Measurements from ENCODE around the gene FBXW12. TPM values are rescaled to one million over a fixed set of nuclear protein-coding genes. Genes with fewer than 3 reads are reported as not detected.

Gene FBXW12
- total RNA-seq, 1 experiment from 2014 or later = not detected

- no peaks in the 10 kb centered on the region for H3K27me3 Mint-ChIP-seq (ENCODE audit: unreplicated experiment)
- no peak for TF ChIP-seq CTCF (IDR thresholded peaks at IDR 0.05; ENCODE audit: unreplicated experiment)
- intact Hi-C loops (cut with micrococcal nuclease; ENCODE audit: unreplicated experiment) = no loop called here
- no TSS peak for BruUV-seq (replicated peaks)
- DNase-seq = no peak
- H3K9me3 Mint-ChIP-seq (ENCODE audit: low read depth, unreplicated experiment) = no peaks in the 10 kb centered on the region
- CTCF ChIA-PET = interaction anchor here (1.0 to 3.4 kb wide), 2 partner anchors 25 to 27 kb away, joined by 3 to 14 read pairs; no protein-coding TSS in a partner anchor
- H3K36me3 Mint-ChIP-seq (ENCODE audit: insufficient read depth, unreplicated experiment) = peaks cover 44% of the 10 kb centered on the region
- no peaks in the 10 kb centered on the region for H3K4me1 Mint-ChIP-seq (ENCODE audit: low read depth, unreplicated experiment)
- H3K27ac Mint-ChIP-seq (ENCODE audit: unreplicated experiment) = no peak overlapping the region
- no peak overlapping the region for H3K4me3 Mint-ChIP-seq (ENCODE audit: low read depth, unreplicated experiment)
These were observed 36.8 kb downstream of the FBXW12 start for GRCh38 chr3:48408823-48409281.

DNA sequence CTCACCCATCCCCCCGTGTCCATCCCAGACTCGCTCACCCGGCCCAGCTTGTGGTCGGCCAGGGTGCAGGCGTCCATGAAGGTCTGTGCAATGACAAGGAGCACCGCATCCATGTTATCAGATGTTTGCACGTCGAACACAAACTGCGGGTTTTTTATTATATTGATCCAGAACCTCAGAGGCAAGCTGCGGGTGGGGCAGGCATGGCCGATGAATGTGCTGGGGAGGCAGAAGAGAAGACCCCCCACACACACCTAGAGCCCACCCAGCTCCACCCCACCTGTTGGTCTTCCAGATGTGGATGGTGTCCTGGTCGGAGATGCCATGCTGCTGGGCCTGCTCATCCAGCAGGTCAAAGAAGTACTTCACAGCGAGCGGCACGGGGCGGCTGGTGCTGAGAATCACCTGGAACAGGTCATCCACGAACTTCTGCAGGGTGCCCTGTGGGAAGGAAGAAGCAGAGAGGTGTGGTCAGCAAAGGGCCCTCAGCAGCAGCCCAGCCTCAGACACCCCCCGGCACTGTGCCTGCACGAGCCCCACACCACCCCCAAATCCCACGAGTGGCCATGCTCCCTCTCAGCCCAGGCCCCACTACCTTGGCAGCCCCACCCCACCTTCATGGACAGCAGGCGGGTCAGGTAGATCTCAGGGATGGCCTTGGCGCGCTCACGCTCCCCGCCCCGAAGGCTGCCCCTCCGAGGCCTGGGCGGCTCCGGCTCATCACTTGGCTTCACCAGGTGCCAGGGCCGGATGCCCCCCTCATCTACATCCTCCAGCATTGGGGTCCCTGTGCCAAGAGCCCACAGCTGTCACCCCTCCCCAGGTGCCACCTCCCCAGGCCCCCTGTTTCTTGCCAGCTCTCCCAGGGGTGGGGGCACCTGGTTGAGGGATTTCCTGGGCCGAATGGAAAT, 37.5 kb downstream of the FBXW12 start:
- no peaks in the 10 kb centered on the region for H3K27me3 Mint-ChIP-seq (ENCODE audit: unreplicated experiment)
- no peak for DNase-seq
- H3K27ac Mint-ChIP-seq (ENCODE audit: unreplicated experiment) = no peak overlapping the region
- no peaks in the 10 kb centered on the region for H3K4me1 Mint-ChIP-seq (ENCODE audit: low read depth, unreplicated experiment)
- BruUV-seq (replicated peaks) = no TSS peak
- no peaks in the 10 kb centered on the region for H3K9me3 Mint-ChIP-seq (ENCODE audit: low read depth, unreplicated experiment)
- TF ChIP-seq CTCF (IDR thresholded peaks at IDR 0.05; ENCODE audit: unreplicated experiment) = no peak
- CTCF ChIA-PET = interaction anchor here (1.0 to 3.4 kb wide), 2 partner anchors 24 to 26 kb away, joined by 3 to 14 read pairs; no protein-coding TSS in a partner anchor
- peaks cover 51% of the 10 kb centered on the region for H3K36me3 Mint-ChIP-seq (ENCODE audit: insufficient read depth, unreplicated experiment)
- H3K4me3 Mint-ChIP-seq (ENCODE audit: low read depth, unreplicated experiment) = no peak overlapping the region
- intact Hi-C loops (cut with micrococcal nuclease; ENCODE audit: unreplicated experiment) = no loop called here

DNA sequence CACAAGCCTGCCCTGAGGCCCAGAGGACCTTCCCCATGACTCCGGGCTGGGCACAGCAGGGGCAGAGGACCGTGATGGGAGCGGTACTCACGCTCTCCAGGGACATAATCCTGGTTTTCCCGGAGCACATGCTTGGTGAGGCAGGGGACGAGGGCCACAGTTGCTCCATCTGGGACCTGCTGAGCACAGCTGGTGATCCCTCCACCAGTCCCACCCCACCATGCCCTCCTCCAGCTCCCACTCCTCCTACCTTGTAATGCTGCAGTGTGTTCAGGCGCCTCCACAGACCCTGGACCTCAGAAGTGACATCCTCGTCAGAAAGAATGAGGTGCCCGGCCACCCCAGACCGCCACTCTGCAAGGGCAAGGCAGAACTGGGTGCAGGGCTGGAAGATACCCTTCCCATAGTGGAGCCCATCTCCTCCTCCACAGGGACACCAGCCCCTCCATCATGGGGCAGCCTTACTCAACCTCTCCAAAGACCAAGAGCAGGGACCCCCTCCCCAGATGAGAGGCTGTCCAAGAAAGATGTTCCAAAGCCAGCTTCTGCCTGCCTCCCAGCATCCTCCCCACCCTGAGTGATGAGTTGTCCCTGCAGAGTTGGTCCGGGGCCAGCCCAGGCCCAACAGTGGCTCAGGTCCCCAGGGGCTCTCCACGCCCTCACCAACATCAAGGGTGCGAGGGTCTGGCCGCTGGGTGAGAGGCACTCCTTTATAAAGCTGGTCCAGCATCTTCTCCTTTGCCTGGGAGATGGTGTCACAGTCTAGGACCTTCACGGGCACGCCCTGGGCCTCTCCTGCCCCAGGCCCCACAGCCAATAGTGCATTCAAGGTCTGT, 38.4 kb downstream of the FBXW12 start:
- Mint-ChIP-seq H3K4me1 (ENCODE audit: low read depth, unreplicated experiment) (no peaks in the 10 kb centered on the region), H3K27me3 (ENCODE audit: unreplicated experiment) (no peaks in the 10 kb centered on the region), H3K4me3 (ENCODE audit: low read depth, unreplicated experiment) (no peak overlapping the region), H3K36me3 (ENCODE audit: insufficient read depth, unreplicated experiment) (peaks cover 52% of the 10 kb centered on the region), H3K27ac (ENCODE audit: unreplicated experiment) (no peak overlapping the region), H3K9me3 (ENCODE audit: low read depth, unreplicated experiment) (no peaks in the 10 kb centered on the region)
- no peak for TF ChIP-seq CTCF (IDR thresholded peaks at IDR 0.05; ENCODE audit: unreplicated experiment)
- intact Hi-C loops (cut with micrococcal nuclease; ENCODE audit: unreplicated experiment) = no loop called here
- BruUV-seq (replicated peaks) = no TSS peak
- CTCF ChIA-PET = interaction anchor here (0.8 kb wide), 1 partner anchor 26 kb away, joined by 3 read pairs; no protein-coding TSS in a partner anchor
- no peak for DNase-seq

- TF ChIP-seq CTCF (IDR thresholded peaks at IDR 0.05; ENCODE audit: unreplicated experiment) = no peak
- no peak overlapping the region for H3K4me3 Mint-ChIP-seq (ENCODE audit: low read depth, unreplicated experiment)
- H3K27me3 Mint-ChIP-seq (ENCODE audit: unreplicated experiment) = no peaks in the 10 kb centered on the region
- no peaks in the 10 kb centered on the region for H3K4me1 Mint-ChIP-seq (ENCODE audit: low read depth, unreplicated experiment)
- no peaks in the 10 kb centered on the region for H3K9me3 Mint-ChIP-seq (ENCODE audit: low read depth, unreplicated experiment)
- no peak for DNase-seq
- CTCF ChIA-PET = interaction anchor here (0.8 kb wide), 1 partner anchor 25 kb away, joined by 3 read pairs; no protein-coding TSS in a partner anchor
- intact Hi-C loops (cut with micrococcal nuclease; ENCODE audit: unreplicated experiment) = no loop called here
- H3K36me3 Mint-ChIP-seq (ENCODE audit: insufficient read depth, unreplicated experiment) = peaks cover 58% of the 10 kb centered on the region
- BruUV-seq (replicated peaks) = no TSS peak
- no peak overlapping the region for H3K27ac Mint-ChIP-seq (ENCODE audit: unreplicated experiment)
These were observed 39.1 kb downstream of the FBXW12 start for GRCh38 chr3:48411041-48411588.

Measured in Calu3 (cell line).